Measurements from ENCODE around the gene VAPB.

Gene VAPB

DNA sequence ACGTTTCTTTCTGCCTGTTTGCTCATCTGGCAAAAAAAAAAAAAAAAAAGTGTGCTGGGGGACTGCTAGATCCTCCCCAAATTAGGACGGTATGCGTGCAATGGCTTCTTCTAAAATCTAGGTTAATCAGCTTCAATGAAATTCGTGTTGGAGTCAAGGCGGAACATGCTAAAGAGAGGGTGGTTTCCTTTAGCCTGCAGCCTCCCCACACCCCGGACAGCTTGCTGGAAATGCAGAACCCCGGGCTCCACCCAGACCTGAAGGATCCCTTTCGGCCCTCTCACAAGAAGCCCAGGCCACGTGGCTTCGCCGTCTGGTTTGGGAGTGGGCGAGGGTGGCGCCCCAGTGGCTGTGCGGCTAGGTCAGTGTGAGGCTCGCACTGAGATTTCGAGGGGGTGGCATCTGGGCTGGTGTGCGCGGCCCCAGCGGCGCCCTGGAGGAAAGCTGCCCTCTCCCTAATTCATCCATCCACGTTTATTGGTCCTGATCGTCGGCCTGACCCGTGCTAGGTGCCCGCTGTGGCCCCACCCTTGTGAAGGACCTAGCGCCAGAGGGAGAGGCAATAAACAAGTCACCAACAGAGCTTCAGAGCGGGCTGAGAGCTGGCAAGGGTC is 77.2 kb downstream of the VAPB start:
- no peak for DNase-seq

DNA sequence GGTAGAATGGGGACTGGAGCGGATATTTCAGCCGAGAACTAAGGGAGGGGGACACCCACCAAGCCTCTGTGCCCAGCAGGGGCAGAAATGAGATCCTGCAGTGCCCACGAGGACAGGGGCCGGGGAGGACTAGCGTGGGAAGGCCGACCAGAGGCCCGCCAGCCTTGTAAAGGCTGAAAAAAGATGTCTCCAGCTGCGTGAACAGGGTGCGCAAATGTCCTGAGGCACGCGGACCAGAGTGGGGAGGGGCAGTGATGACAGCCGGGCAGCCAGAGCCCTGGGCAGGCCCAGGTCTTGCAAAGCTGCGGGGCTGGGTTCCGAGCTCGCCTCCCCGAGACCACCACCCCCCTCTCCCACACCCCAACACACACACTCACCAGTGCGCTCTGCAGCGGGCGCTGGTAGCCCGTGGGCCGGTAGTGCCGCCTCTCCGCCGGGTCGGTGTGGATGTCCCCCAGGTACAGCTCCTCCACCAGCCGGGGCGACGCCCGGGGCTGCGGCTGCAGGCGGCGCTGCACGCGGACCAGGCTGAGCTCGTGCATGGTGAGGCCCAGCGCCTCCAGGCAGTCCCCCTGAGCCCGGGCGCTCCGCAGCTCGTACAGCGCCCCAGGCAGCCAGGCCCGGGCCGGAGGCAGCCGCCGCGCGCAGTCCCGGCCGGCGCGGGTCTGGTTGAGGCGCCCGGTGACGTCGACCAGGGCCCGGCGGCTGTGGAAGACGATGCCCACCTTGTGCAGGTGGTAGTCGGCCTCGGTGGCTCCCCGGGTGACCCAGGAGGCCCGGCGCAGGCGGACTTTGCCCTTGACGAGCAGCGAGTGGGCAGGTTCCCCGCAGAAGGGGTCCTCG is 77.9 kb downstream of the VAPB start:
- DNase-seq = no peak

DNA sequence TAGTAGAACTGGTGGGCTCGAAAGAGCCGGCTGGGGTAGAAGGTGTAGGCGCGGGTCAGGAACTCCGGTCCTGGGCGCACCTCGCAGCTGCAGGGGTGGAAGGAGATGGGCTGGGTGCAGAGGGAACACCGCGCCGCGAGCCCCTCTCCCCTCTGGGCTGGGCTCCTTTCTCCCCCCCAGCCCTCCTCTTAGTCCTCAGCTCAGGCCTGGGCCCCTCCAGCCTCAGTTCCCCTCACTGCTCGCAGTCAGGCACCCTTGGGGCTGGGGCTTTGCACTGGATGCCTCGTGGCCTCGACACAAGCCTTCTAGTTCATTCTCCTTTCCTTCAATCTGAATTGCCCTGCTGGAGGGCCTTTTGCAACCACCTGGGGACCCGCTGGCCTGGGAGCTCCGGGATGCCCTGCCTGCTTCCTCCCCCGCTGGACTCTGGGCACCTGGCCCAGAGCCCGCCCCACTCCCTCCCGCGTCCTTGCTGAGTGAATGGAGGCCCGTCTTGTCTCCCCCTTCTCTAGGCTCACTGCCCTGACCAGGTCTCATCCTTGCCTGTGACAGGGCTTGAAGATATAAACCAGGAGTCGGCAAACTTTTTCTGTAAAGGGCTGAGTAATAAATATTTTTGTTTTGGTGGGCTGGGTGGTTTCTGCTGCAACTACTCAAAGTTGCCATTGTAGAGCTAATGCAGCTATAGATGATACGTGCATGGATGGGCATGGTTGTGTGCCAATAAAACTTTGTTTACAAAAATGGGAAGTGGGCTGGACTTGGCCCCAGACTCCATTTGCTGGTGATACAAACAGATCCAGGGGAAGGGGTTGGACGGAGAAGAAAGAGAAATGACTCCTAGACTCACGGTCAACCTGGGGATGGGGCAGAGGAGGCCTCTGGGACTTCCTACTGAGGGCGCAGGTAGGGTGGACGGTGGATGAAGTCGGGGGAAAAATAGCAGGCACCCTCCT is 78.8 kb downstream of the VAPB start:
- DNase-seq = no peak

DNA sequence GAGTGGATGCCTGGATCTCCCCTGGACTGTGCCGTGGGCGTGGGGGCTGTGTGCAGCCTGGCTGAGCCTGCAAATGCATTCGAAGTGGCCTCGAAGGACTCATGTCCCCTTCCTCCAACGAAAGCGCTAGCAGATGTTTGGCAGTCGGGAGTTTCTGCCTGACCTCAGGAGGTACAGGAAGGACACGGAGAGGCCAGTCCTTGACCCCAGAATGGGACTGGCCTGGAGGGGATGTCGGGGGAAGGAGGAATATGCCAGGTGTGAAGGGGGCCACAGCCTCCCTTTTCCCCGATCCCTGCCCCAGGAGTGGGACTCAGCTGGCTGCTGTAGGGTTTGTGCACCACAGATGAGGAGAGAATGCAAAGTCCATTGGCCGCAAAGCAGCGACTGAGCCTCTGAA is 80.6 kb downstream of the VAPB start:
- DNase-seq = no peak

DNA sequence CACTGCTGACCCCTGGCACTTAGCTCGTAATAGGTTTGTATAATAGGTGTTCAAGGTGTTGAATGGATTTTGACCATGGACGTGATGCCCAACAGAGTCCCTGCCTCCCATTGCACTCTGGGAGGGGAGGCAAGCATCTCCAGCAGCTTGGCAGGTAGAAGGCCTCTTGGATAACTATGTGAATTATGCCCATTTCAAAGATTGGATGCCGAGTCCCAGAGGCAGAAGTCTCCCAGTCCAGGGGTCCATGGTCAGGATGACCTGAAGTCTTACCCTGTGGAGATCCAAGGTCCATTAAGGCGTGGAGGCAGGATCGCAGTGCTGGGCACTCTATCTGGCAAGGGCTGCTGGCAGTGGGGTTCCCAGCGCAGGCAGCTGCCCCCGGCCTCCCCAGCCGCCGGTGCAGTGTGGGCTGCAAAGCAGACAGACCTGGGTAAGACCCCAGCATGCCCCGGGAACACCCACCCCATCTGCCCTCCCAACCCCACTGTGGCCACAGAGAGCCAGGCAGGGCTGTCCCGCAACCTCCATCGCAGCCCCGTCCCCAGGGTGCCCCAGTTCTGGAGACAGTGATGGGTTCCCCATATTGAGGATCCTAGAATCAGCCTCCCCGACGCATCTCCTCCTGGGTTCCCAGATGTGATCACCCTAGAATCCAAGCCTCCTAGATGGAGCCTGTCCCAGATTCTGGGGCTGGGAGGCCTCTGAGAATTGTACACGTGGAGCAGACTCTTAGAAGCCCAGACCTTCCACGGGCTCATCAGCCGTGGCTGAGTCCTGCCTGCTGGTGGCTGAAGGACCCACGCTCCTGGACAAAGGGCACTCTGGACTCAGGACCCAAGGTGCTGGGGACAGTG is 81.5 kb downstream of the VAPB start:
- no peak for DNase-seq

DNA sequence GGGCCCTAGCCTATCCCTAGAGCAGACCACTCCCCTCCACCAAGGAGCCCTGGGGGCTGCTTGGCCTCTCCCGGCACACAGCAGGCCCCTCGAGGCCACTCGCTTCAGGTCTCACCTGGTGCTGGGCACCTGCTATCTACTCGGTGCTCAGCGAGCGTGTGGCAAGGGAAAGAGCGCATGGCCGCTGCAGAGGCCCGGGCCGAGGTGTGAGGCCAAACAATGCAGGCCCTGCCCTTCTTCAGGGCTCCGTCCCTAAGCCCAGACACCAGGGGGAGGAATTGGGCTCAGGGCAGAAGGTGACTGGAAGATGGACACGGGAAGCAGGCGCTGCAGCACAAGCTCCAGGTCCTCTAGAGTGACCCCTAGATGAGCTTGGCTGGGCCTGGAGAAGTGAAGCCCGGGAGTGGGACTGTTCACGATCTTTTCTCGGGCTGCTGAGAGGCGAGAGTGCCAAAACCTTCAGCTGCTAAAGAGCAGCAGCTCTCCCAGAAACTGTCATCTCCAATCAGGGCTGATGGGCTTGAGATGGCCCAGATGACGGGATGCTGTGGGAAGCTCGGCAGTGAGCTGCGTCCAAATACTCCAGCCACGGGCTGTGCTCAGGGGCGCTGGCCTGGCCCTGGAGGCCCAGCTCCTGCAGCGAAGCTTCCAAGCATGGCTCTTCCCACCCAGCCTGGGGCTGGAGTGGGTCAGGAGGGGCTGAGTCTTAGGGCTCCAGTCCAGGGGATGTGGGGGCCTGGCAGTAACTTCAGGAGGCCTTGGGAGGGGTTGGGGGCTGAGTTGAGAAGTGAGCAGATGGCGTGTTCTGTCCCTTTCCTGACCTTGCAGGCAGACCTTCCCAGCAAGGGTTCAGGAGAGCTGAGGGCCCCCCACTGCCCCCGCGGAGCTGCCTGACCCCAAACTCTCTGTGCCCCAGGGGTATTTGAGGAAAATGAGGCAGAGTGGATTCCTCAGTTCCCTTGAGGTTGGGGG is 82.5 kb downstream of the VAPB start:
- no peak for DNase-seq

DNA sequence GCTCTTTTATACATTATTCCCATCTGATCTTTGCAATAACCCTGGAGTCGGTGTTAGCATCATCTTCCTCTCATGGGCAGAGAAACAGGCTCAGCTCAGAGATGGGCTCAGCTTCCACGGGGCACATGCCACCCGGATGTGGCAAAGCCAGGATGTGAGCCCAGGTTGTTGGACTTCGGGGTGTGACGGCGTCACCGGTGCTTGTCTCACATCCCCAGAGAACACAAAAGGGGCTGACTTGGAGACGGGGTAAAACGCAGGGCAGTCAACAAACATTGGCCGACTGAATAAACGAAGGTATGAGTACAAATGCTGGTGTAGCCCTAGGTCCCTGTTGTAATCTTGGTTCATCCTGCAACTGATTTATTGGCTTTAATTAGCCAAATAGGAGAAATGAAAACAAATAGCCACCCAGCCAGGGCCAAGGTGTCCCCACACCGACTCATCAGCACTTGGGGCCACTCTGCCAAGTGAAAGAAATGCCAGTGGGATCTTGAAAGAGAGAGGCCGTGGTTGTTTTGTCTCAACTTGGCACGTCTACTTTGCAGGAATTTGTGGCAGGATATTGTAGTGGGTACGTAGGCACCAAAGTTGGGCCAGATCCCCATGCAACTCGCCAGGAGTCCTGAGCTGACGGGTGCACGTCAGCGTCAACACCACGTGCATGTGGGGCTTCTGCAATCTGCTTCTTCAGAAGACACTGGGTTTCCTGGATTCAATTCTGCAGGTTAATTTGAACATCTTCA is 83.4 kb downstream of the VAPB start:
- DNase-seq = no peak

DNA sequence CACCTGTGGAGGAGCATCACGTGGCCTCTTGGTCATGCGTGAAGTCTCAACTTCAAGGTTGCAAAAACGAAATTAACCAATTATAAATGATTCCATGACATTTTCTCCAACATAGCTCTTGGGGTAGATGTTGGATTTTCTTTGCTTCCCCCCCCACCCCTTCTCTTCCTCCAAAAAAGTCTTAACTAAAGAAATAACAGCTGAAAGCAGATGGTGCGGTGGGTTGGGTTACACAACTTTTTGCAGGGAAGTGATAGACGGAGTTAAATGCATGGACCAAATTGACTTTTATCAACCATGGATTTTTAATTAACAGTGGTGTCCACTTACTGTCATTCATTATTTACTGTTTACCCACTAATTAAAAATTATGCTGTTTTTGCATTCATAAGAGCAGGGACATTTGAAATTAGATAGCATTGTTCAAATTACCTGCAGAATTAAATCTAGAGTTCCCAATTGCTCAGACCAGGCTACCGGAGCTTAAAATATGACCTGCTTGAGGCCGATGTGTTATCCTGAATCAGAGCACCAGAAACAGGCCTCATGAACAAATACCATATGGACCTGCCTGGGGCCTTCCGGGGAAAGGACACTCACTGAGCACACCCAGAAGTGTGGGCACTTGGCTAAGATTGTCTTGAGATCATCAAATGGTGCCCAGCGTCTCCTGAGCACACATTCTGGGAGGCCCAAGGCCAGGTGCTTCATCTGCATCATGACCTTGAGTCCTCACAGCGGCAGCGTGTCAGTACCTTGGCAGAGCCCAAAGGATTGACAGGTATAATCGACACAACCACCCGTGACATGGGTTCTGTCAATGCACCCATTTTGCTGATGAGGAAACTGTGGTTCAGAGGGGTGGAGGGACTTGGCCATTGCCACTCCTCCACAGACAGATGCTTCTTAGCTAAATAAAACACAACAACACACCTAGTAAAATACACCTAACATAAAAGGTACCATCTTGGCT is 84.7 kb downstream of the VAPB start:
- DNase-seq = no peak

DNA sequence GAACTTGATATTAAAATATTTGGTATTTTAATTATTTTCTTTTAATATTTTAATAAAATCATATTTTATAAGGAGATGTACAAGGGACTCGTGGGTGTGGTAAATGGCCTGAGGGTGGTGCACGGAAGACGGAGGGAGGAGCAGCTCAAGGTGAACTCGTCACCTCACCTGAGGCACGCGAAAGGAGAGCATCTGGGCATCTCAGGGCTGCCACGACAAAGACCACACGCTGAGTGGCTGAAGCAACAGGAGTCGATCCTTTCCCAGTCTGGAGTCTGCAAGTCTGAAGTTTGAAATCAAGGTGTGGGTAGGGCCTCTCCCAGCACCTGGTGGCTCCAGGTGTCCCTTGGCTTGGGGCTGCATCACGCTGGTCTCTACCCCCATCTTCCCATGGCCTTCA is 86.4 kb downstream of the VAPB start:
- DNase-seq = no peak

DNA sequence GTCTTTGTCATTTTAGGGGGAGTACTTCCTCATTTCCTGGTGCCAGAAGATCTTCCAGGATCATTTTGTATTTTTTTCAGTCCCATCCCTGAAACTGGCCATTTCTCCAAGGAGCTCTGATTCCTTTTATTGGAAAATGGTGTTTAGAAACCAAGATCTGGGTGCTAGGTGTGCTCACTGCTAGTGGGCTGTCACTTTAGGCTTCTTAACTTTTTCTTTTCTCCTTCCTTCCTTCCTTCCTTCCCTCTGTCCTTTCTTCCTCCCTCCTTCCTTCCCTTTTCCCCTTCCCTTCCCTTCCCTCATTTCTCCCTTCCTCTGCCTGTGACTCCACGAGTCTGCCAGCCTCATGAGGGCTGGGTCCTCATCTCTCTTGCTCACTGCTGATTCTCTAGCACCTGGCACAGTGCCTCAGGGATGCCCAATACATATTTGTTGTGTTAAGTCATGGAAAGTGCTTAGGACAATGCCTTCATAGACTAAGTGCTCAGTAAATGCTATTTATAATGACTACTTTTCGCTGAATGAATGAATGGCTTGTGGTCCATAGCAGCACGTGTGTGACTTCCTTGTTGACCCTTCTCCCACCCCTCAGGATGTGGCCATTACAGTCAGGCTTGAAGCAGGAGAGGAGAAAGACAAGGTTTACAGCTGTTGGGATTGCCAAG is 89.2 kb downstream of the VAPB start:
- DNase-seq = no peak

DNA sequence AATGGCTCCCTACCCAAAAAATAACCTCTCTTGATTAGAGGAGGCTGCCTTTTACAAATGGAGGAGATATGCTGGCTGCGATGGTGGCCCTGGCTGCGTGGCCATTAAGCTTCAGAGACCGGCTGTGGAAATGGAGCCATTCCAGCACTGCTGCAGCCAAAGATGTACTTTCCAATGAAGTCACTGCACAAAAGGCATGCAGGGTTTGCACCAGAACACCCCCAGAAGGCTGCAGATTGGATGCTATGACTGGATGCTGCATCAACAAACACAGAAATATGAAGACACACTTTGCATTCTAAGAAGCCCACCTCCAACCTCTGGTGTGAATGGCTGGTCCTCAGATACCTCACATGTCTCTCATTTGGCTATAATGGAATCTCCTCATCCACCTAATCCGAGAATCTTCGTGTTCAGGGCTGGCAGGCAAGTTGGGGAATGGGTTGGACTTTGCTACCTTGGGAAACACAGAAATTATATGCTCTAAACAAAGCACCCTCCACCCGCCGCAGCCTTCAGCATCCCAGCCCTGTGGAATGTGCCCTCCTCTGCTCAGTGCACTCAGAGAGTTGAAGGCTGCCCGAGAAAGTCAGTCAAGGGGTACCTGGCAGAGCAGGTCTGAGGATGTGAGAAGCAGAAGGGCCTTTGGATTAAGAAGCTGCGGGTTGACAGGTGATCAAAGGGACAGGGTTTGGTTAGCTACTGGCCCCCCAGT is 90.9 kb downstream of the VAPB start:
- DNase-seq = no peak

DNA sequence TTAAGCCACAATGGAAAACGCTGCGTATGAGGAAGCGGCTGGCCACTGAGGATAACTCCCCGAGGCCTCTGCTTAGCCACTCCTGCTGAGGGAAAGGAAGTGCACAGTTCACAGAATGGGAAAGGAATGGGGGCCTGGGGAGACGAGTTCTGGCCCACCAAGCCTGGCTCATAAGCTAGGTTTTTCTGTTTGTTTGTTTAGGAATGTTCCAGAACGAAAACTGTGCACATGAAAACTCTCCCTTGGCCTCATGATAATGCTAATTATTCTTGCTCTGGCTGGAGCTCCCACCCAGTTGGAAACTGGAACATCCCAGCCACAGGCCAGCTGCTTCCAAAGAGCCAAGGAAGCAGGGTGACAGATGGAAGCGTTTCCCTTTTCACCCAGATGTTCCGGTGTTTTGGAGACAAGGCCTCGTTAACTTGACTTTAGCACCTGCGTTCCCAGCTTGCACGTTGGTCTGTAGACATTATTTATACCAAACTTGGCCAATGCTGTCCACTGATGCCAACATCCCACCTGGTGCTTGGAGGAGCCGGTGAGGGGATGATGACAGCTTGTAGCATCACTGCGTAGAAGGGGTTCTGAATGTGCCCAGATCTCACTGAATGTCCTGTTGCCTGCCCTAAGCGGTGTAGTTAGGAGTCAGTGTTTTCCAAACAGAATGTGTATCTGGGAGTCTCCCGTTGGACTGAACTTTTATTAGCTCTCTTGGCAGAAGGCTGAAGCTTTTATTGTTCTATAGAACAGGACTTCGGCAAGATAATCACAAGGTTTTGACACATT is 91.7 kb downstream of the VAPB start:
- no peak for DNase-seq

DNA sequence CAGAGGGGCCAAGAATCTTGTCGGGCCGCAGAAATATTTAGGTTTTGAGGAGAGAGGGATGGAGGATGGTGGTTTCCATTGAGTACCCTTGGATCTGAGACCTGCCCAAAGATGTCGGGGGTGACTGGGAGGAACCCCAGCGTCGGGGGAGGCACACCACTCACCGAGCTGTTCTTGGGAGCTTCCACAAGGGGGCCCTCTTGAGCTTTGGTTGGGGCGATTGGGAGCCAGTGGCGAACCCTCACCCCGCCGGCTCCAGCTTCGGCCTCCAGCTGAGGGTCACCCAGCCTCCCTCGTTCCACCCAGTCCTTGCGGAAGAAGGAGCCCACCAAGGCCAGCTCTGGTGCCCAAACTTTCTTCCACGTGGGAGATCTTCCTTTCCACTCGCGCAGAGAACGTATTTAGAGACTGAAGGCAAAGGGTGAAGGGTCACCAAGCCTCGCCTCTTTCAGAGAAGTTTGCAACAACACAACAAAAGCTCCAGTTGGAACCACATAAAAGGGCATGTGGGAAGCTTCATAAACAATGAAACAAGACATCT is 92.5 kb downstream of the VAPB start:
- peak; percentile 47 for DNase-seq

DNA sequence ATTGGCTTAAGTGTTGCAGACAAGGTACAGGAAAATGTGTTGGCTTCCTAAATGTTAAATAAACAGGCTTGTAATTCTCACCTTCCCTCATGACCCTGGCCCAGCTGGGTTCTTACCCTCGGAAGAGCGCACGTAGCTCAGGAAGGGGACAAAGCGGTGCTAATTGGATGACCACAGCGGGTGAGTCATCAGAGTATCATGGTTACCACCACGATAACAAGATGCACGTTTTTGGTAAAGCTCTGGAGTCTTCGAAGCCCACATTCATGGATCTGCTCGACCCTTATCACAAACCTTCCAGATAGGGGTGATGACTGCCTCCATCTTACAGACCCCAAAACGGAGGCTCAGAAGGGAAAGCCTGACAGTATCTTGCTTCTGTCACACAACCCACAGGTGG is 93.4 kb downstream of the VAPB start:
- no peak for DNase-seq

DNA sequence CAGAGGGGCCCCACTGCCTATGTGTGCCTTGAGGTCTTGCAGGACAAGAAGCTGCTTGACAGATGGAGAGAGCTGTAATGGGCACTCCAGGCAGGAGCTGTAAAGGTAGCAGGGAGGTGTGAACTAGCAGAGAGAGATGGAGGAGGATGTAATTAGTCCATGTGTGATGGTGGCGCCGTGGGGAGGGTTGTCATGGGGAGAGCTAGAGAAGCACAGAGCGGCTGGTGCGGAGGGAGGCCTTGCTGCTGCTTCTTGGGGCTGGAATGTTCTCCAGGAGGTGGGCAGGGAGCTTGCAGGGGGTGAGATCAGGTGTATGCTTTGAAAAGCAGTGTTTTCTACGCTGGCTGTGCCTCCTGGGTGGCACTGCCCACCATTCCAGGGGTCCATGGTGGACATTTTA is 94.0 kb downstream of the VAPB start:
- no peak for DNase-seq

DNA sequence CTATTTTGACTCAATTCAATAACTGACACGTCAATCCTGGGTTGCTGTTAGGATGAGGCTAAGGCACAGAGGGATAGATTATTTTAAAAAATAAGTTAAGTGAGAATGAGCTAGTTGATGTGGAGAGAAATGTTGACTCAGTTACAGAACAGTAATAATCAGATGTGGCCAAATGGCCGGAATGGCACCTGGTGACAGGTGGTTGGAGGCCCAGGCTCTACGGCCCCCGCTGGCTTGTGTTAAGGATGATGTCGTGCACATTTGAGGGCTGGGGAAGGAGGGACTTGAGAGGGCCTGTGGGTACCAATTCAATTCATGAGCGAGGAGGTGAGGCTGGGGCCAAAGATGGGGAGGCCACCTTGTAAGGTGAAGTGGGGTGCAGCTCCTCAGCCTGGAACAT is 94.4 kb downstream of the VAPB start:
- no peak for DNase-seq

DNA sequence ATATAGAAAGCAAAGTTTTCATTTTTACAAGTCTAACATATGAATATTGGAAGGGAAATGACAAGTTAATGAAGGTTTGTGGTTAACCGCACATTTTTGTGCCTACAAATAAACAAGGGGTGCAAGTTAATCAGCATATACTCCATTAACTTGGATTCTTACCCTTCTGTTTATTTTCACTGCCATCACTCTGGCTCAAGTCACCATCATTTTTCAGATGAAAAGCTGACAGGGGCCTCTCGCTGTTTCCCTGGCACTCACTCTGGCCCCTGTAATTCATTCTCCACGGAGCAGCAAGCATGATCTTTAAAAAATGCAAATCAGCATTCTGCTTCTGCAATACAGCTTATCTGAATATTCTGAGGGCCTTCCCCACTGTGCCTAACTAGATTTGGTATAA is 96.4 kb downstream of the VAPB start:
- no peak for DNase-seq

All from suppressor macrophage treated with lipopolysaccharide for 4 hours (primary cell).